EH (cell line): ENCODE data around the gene AP1AR.
"Not testable (repeated sequence)": the region's sequence is repeated elsewhere in the genome, so short reads cannot be mapped to it uniquely, and the experiment has no call there.

Experiments
- DNase-seq: peaks from one replicate; pipeline ENCODE4 v3.0.0-alpha.2; 2015; ENCODE audit warnings: low read depth

AP1AR gene

DNA sequence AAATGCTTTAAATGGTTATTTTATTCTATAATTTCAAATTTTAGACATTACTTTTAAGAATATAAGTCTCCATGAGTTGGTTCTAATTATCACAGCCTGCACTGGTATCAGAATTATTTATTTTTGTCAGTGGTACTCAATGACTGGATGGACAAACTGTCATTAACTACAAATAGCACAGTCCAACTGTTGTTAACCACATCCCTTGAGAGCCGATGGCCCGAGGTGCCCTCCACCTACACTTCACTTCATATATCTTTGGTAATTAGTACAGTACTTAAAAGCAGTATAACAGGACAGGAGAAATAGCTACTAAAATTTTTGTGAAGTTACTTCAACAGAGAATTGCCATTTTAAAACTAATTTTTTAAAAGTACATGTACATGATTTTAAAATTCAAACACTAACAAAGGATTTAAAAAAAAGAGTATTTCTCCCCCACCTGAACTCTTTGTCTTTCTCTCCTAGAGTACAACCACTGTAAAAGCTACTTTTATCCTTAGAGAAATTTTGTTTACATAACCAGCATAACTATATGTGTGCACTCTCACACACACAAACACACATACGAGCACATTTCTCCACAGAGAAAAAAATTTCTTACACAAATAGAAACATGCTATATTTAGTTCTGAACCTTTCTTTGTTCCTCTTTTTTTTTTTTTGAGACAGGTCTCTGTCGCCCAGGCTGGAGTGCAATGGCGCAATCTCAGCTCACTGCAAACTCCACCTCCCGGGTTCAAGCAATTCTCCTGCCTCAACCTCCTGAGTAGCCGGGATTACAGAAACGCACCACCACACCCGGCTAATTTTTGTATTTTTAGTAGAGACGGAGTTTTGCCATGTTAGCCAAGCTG, 47.7 kb downstream of the AP1AR start:
- peak; percentile 3 for DNase-seq

GRCh38 chr4:112279882-112280315, 48.3 kb downstream of the AP1AR start:
- DNase-seq, result peak; percentile 15

GRCh38 chr4:112280386-112281056, 48.9 kb downstream of the AP1AR start:
- no peak for DNase-seq

DNA sequence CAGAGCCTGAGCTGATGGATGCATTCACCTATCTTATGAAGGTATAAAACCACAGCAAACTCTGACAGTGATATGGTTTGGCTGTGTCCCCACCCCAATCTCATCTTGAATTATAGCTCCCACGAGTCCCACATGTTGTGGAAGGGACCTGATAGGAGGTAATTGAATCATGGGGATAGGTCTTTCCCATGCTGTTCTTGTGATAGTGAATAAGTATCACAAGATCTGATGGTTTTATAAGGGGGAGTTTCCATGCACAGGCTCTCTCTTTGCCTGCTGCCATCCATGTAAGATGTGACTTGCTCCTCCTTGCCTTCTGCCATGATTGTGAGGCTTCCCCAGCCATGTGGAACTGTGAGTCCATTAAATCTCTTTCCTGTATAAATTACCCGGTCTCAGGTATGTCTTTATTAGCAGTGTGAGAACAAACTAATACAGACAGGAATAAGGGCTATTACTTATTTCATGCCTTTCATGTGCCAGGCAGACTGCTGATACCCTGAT, 50.4 kb downstream of the AP1AR start:
- not testable (repeated sequence) for DNase-seq

DNA sequence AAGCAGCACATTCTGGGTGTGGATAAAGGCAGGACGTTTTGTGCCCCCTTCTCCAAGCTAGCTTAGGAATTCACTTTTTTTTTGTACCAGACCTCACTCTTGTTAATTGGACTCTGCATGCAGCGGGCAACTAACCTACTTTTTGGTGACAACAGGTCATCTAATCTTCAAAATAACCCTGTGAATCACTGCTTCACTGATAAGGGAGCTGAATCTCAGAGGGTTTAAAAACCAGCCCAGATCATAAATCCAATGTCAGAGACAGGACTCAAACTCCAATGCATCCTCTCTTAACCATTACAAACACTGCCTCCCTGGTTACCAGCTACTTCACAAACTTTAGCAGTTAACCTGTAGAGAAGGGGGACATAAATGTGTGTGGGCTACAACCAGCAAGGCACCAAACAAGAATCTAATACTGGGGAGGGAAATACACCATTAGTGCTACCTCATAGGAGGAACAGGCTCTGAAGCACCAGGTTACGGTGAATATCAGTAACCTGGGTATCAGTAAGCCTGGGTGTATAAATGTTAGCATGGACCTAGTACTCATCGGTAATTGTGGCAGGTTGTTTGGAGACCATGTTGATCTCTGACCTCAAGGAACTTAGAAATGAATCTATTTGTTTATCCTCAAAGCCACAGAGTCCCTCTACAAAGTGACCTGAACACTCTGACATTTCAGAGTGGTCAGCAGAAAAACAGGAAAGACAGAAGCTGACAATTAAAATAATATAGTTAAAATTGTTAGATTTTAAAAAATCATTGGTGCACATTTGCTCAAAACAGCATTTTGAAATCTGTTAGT, 51.5 kb downstream of the AP1AR start:
- DNase-seq, result no peak

DNA sequence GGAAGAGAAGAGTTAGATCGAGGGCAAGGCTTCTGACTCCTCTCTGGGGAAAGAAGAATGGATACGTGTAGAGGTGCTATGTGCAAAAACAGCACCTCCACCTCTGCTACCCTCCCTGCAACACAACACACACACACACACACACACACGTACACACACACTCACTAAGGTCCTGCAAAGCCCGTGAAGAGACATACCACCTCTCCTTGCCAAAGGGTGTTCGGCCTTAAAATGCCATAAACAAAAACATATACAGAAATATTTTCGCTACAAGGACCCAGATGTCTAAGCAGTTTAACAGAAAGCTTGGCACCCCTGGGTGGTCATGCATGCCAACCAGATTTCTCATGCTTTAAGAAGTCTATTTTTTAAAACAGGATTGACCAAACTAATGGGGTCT, 52.6 kb downstream of the AP1AR start:
- DNase-seq, result peak; percentile 24

- peak; percentile 25 for DNase-seq
Measured at GRCh38 chr4:112284662-112285411, 53.2 kb downstream of the AP1AR start.

DNA sequence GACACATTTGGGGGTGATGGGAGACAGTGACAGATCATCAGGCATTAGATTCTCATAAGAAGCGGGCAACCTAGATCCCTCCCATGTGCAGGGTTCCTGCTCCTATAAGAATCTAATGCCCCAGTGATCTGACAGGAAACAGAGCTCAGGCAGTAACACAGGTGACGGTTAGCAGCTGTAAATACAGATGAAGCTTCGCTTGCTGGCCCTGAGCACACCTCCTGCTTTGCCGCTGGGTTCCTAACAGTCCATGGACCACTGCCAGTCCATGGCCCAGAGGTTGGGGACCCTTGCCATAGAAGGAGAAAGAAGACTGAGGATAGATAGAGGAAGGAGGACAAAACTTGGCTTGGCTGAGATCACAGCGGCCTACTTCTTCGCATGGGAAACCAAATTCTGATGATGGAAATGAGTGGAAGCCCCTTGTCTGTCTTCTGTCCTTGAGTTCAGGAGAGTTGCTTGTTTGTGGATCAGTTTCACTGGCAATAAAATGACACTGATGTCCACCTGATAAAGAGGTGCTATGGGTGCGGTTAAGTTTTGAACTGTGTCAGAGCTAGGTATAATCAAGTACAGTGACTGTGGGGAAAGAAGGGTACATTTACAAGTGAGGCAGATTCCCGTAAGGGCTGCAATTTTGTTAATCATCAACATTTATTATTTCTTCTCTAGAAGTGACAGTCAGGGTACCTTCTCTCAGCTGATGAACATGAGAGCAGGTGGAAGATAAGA, 55.8 kb downstream of the AP1AR start:
- DNase-seq, result no peak

DNA sequence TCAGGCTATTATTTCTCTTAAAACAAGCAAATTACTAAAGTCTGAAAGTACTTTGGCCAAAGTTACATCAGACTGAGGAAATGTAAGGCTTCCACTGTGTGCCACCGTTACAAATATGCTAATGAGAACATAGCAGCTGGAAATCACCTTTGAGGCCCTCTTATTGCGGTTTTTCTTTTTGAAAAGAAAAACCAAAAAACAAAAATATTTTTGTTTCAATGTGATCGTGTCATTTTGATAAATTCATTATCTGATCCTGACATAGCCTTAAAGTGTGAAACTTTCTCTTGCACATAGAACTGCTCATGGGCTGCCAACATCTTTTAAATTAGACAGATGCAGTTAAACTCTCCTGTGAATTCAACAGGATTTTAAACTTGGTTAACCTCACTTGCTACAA, 56.9 kb downstream of the AP1AR start:
- DNase-seq, result no peak

DNA sequence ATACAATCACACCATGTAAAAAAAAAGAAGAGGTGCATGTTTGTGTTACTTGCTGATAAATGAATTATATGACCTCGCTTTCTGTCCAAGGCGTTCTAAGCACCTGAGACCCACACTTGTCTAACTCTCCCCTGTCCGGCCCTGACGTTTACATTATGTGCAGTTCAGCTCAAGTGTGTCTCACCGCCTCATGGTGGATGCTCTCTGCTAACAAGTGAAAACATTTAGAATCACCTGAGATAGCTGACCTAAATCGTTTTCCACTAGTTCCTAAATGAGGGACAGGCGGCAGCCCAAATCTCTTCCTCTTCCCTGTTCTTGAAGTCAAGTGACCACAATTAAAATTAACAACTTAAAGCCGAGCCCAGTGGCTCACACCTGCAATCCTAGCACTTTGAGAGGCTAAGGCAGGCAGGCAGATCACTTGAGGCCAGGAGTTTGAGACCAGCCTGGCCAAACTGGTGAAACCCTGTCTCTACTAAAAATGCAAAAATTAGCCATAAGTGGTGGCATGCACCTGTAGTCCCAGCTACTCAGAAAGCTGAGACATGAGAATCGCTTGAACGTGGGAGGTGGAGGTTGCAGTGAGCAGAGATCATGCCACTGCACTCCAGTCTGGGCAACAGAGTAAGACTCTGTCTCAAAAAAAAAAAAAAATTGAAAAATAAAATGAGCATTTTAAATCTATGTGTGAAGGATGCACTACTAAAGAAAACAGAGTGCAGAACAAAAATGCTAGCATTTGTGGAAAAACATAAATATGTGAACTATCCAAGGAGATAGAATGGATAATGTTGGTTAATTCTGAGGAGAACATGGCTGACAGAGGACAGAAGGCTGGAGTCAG, 58.0 kb downstream of the AP1AR start:
- no peak for DNase-seq

DNA sequence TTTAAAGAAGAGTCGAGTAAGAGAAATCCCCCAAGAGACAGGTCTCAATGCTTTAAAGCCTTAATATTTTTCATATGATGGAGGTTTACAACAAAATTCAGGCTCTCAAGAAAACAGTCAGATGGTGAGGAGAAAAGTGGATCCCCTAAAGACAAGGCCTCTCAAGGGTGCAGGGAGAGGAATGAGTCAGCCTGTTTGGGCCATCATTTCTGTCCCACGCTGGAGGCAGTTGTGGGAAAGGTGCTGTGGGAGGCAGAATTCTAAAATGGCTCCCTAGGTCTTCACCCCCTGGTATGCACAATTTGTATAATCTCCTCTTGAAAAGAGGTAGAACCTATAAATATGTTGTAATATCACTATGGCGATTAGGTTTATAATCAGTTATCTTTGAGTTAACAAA, 58.8 kb downstream of the AP1AR start:
- DNase-seq, result no peak

DNA sequence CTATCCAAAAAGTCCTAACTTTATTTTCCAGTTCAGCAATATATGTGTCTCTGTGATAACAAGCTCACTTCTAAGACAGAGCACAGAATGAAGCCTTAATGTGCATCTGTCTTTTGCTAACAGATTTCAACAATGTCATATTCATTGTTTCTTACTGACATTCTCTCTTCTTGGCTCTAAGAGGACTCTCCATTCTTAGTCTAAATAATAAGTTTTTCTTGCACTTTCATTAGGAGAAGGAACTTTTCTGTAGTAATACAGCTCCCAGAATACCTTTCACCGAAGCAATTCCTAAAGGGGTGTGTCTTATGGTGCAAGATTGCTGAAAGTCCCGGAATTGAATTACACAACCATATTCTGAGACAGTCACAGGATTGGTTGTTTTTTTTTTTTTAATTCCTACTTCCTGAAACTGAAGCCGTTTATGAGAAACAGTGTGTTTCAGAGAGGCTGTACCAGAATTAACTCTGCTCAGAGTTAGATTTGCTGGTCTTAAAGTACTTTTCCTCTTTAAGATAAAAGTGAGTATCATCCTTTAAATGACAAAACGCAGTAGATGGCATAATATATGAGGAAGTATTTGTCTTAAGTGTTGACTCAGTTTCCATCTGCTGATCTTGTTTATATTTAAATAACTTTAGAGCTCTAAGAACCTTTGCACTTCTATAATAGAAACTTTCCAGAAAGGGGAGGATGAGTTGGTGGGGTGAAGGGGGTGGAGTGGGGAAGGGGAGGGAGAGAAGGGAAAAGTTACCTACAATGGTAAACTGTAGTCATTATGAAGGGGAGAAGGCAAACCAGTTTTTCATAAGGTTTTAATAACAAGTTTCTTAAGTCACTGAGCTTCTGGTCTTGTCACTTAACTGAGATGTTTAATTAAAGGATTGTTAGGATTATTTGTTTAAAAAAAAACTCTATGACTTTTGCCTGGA, 65.6 kb downstream of the AP1AR start, which contains the start of gene ALPK1:
Gene ALPK1 (plus strand): TSS at position 421 of the 932 bp plus-strand sequence.
- DNase-seq, result peak; percentile 89

GRCh38 chr4:112299721-112300120, 68.1 kb downstream of the AP1AR start:
- no peak for DNase-seq

- DNase-seq, result no peak
Measured at GRCh38 chr4:112302320-112303274, 71.0 kb downstream of the AP1AR start.

- not testable (repeated sequence) for DNase-seq
Measured at GRCh38 chr4:112305477-112305876, 73.9 kb downstream of the AP1AR start.

- DNase-seq, result peak; percentile 35
Measured at GRCh38 chr4:112309263-112309791, 77.7 kb downstream of the AP1AR start.

- DNase-seq, result no peak
Measured at GRCh38 chr4:112311516-112311915, 79.9 kb downstream of the AP1AR start.
